ENCODE data around the gene ECE1. TPM values are rescaled to one million over a fixed set of nuclear protein-coding genes. Genes with fewer than 3 reads are reported as not detected.

Gene ECE1
- total and polyA plus RNA-seq, 9 of the 15 experiments (the other 6 are each of a cell fraction or from before 2014, with no cell fraction given) = 0.56 to 34.8 (median 11.0) TPM

- TF ChIP-seq ATF6 (CRISPR knock-in tag; IDR thresholded peaks at IDR 0.05) (no peak), ELK3 (CRISPR knock-in tag; IDR thresholded peaks at IDR 0.05) (no peak), COPS2 (conservative IDR thresholded peaks at IDR 0.05) (no peak), STAT5A (IDR thresholded peaks at IDR 0.05; ENCODE audit: borderline replicate concordance, low read length) (no peak), IFI16 (CRISPR knock-in tag; IDR thresholded peaks at IDR 0.05) (no peak), HIVEP1 (CRISPR knock-in tag; IDR thresholded peaks at IDR 0.05) (no peak), PPARD (CRISPR knock-in tag; IDR thresholded peaks at IDR 0.05) (no peak), ZNF212 (CRISPR knock-in tag; IDR thresholded peaks at IDR 0.05) (no peak), CBX2 (IDR thresholded peaks at IDR 0.05; ENCODE audit: insufficient read depth, low read length, poor library complexity, severe bottlenecking) (no peak), HNRNPH1 (optimal IDR thresholded peaks at IDR 0.05; ENCODE audit: low read depth, low read length) (no peak), ZNF695 (CRISPR knock-in tag; IDR thresholded peaks at IDR 0.05) (no peak), PCBP1 (IDR thresholded peaks at IDR 0.05; ENCODE audit: low read depth, low read length, poor library complexity, severe bottlenecking) (no peak), ZNF699 (CRISPR knock-in tag; IDR thresholded peaks at IDR 0.05; ENCODE audit: insufficient replicate concordance) (no peak), ZNF586 (CRISPR knock-in tag; conservative IDR thresholded peaks at IDR 0.05) (no peak), NKRF (IDR thresholded peaks at IDR 0.05; ENCODE audit: borderline replicate concordance) (no peak; the same call in 1 of the 2 replicates), DDX20 (tag; IDR thresholded peaks at IDR 0.05; ENCODE audit: low read depth) (no peak), SP1 (CRISPR knock-in tag; IDR thresholded peaks at IDR 0.05) (peak; percentile 64; the same call in 1 of the 2 replicates), XRCC4 (IDR thresholded peaks at IDR 0.05; ENCODE audit: extremely low read depth, insufficient read depth, insufficient read length) (no peak), STAT5B (CRISPR knock-in tag; IDR thresholded peaks at IDR 0.05) (no peak)
- TF ChIP-seq, protein P1, sequence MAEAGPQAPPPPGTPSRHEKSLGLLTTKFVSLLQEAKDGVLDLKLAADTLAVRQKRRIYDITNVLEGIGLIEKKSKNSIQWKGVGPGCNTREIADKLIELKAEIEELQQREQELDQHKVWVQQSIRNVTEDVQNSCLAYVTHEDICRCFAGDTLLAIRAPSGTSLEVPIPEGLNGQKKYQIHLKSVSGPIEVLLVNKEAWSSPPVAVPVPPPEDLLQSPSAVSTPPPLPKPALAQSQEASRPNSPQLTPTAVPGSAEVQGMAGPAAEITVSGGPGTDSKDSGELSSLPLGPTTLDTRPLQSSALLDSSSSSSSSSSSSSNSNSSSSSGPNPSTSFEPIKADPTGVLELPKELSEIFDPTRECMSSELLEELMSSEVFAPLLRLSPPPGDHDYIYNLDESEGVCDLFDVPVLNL (CRISPR knock-in tag; IDR thresholded peaks at IDR 0.05; ENCODE audit: low read depth) = no peak
- TF ChIP-seq, protein P2, sequence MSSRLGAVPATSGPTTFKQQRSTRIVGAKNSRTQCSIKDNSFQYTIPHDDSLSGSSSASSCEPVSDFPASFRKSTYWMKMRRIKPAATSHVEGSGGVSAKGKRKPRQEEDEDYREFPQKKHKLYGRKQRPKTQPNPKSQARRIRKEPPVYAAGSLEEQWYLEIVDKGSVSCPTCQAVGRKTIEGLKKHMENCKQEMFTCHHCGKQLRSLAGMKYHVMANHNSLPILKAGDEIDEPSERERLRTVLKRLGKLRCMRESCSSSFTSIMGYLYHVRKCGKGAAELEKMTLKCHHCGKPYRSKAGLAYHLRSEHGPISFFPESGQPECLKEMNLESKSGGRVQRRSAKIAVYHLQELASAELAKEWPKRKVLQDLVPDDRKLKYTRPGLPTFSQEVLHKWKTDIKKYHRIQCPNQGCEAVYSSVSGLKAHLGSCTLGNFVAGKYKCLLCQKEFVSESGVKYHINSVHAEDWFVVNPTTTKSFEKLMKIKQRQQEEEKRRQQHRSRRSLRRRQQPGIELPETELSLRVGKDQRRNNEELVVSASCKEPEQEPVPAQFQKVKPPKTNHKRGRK (tag; IDR thresholded peaks at IDR 0.05) = no peak
These were observed 20.1 kb downstream of the ECE1 start (continued) for GRCh38 chr1:21270086-21270689.
